ENCODE results near the gene RPTOR. TPM values are rescaled to one million over a fixed set of nuclear protein-coding genes. Genes with fewer than 3 reads are reported as not detected.
A peak's percentile ranks its signal among the peaks of the same experiment; 100 is the strongest.

The RPTOR gene
- total RNA-seq, 1 experiment from 2014 or later = 10.1 TPM

- DNase-seq (ENCODE audit: low read depth) = no peak
Measured at GRCh38 chr17:80890196-80890920, 345.7 kb downstream of the RPTOR start.

DNA sequence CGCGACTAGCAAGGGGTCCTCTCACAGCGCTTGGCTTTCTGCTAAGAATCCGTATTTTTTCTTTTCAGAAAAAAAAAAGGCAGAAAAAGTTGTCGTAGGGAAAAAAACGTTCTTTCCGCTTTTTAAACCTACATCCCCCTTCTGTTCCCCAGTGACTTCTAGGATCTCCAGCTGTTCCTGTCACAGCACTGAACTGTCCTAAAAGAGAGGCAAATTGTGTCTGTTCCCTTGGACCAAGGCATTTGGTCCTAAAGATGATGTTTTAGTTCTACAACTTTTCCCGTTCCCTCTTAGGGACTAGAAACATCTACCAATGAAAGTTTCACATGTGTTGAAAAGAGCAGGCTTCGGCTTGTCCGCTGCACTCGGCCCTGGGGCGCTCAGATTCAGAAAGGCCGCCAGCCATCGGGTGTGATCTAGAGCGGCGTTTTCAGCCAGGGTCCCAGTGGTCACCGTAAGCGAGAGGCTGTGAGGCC lies 346.3 kb downstream of the RPTOR start:
- no peak for DNase-seq (ENCODE audit: low read depth)

GRCh38 chr17:80891397-80892018 lies 346.9 kb downstream of the RPTOR start:
- DNase-seq (ENCODE audit: low read depth) = peak; percentile 98

- peak; percentile 99 for DNase-seq (ENCODE audit: low read depth)
Measured at GRCh38 chr17:80892019-80892855, 347.6 kb downstream of the RPTOR start.

DNA sequence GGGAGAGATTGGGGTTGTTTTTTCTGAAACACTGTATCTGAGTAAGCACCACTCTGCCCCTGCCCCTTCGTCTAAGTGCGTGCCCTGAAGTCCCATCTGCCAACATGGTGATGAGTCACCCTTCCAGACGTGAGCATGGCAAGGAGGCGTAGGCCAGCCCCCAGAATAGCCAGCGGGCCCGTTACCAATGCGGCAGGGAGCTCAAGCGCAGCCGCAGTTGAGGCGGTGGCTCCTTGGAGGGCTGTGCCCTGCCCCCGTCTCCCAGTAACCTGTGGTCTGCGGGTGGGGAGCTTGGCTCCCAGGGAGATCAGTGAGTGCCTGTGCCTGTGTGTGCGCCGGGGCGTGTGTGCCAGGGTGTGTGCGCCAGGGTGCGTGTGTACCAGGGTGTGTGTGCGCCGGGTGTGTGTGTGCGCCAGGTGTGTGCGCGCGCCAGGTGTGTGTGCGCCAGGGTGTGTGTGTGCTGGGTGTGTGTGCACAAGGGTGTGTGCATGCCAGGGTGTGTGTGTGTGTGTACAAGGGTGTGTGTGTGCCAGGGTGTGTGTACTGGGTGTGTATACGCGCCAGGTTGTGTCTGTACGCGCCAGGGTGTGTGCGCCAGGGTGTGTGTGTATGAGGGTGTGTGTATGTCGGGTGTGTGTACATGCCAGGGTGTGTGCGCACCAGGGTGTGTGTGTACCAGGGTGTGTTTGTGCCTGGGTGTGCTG lies 348.4 kb downstream of the RPTOR start:
- peak; percentile 99 for DNase-seq (ENCODE audit: low read depth)

GRCh38 chr17:80893604-80894438 lies 349.2 kb downstream of the RPTOR start:
- DNase-seq (ENCODE audit: low read depth) = no peak

DNA sequence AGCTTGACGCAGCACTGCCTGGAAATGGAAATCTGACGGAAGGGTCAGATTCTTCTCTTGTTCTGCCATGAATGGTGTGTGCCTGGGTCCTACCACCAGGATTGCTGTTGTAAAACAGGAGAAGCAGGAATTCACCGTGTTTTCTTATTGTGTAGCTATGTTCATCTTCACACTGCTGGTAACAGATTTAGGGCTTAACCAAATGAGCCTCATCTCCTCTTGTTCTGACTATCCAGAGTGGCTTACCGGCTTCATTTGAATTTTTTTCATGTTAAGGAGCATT lies 349.7 kb downstream of the RPTOR start:
- no peak for DNase-seq (ENCODE audit: low read depth)

DNA sequence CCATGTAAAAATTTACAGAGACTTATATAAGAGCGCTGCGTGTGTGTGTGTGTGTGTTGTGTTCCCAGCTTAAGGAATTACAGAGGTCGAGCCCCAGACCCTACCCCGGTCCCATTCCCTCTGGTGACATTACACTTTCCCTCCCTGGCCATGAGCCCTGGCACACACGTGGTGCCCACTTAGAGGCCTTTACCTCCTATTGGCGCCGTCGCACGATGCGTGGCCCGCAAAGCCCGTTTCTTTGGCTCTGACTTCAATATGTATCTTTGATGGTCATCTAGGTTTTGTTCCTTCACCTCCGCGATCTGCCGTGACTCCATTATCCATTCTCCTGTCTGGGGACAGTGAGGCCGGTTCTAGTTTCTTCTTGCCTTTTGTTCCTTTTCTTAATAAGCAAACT lies 350.1 kb downstream of the RPTOR start:
- no peak for DNase-seq (ENCODE audit: low read depth)

DNA sequence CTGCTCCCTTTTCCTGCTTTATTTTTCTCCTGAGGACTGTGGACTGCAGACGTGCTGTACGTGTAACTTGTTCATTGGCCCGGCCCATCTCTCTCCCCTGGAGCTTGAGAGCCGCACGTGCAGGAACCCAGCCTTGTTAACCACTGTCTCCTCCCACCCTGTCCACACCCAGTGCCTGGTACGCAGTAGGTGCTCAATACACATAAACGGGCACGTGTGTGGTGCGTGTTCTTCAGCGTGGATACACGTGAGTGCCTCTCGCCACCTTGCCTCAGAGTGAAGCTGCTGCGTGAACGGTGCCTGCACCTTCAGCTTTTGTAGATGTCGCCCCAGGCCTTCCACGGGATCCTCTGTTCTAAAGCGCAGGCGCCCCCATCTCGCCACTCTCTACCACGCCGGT lies 350.7 kb downstream of the RPTOR start:
- no peak for DNase-seq (ENCODE audit: low read depth)

GRCh38 chr17:80898716-80899115 lies 354.1 kb downstream of the RPTOR start:
- DNase-seq (ENCODE audit: low read depth) = no peak

DNA sequence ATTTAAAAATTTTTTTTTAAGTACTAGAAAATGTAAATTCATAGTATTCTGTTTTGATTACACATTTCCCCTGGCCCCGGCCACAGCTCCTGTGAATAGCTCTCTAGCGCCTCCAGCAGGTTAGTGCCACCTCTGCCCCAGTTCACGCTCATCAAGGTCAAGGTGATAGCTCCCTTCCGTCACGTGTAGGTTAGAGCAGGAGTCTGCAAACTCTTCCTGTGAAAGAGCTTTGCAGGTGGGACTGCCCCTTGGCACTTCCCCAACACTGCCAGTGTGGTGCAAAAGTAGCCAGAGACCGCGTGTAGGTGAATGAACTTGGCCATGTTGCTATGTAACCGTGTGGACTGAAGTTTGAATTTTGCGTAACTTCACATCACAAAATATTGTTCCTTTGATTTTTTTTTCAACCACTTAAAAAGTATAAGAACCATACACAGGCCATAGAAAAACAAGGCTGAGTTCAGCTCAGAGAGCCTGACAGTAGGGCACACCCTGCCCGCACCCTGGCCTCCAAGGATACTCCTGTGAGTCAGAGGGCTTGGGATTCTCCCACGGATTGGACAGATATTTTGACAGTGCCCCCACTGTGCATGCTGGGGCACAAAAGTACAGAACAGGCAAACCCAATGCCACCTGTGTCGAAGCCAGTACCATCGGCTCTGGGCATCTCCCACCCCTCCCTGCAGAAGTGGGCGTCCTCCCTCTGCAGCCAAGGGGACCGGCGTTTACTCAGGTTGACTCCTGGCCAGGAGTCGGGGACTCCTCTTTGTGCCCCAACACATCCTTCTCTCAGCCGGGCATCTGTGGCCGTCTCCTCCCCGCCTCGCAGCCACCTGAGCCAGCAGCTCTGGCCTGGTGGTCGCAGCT lies 355.0 kb downstream of the RPTOR start:
- no peak for DNase-seq (ENCODE audit: low read depth)

DNA sequence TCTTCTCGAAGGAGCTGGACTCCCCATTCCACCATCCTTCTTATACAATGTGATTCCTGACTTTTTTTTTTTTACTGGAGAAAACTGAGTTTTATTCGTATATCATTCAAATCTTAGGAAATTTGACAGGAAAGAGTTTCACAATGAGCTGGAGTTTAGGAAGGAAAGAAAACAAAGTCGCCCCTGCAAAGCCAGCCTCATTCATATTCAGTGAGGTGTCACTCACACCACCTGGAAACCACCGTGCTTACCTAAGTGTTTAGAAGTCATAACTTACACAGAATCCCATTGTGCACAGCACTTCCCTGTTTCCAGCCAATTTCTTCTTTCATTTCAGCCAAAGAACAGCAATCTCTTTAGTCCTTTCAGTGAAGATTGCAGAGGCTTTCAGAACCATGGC lies 356.7 kb downstream of the RPTOR start:
- no peak for DNase-seq (ENCODE audit: low read depth)

- DNase-seq (ENCODE audit: low read depth) = no peak
Measured at GRCh38 chr17:80902197-80902962, 357.7 kb downstream of the RPTOR start.

DNA sequence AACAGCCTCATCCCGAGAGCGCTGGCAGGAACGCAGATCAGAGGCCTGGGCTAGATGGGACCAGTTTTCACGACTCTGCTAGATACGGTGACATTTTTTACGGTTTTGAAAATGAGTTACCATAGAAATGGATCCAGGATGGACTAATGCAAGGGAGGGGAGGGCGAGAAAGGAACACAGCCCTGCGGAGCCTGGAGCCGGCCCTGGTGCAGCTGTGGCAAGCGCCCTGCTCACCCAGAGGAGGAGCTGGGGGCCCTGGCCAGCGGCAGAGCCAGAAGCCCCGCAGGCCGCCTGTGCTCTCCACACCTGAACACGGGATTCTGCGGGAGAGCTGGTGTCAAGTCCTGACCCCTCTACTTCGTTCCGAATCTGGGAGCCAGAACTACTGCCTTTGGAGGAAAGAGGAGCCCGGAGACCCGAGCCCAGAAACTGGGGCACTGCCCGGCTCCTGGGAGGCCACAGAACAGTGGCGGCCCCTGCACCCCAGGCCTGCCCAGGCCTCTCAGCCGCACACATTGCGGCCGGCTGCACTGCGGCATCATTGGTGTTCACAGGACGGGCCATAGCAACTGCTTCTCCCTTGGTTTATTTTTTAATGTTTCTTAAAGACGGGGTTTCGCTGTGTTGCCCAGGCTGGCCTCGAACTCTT lies 358.4 kb downstream of the RPTOR start:
- no peak for DNase-seq (ENCODE audit: low read depth)

- DNase-seq (ENCODE audit: low read depth) = no peak
Measured at GRCh38 chr17:80904036-80904753, 359.6 kb downstream of the RPTOR start.

DNA sequence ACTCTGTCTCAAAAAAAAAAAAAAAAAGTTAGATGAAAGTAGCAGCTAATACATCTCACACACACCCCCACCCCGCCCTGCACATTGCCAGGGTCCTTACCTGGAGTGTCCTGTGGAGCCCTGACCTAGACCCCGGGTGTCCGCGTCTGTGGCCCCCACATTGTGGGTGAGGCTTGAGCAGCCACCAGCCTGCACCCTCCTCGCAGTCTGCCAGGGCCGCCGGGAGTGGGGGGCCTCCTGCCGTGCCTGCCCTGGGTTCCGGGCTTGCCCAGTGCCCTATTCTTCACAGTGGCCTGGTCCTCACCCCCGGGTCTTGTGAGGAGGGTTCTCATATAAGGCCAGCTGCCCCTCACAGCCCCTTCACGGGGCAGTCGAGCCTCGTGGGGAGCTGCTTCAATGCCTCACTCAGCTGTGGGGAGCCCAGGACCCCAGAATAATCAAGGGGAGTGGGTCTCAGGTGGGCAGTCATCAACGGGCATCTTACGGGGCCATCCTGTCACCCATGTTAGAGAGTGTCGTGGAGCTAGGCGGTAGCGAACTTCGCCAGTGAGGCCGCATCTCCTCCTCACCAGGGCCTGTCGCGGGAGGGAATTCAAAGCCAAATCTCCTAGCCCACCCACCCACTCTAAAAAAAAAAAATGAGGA lies 361.1 kb downstream of the RPTOR start:
- DNase-seq (ENCODE audit: low read depth) = no peak

DNA sequence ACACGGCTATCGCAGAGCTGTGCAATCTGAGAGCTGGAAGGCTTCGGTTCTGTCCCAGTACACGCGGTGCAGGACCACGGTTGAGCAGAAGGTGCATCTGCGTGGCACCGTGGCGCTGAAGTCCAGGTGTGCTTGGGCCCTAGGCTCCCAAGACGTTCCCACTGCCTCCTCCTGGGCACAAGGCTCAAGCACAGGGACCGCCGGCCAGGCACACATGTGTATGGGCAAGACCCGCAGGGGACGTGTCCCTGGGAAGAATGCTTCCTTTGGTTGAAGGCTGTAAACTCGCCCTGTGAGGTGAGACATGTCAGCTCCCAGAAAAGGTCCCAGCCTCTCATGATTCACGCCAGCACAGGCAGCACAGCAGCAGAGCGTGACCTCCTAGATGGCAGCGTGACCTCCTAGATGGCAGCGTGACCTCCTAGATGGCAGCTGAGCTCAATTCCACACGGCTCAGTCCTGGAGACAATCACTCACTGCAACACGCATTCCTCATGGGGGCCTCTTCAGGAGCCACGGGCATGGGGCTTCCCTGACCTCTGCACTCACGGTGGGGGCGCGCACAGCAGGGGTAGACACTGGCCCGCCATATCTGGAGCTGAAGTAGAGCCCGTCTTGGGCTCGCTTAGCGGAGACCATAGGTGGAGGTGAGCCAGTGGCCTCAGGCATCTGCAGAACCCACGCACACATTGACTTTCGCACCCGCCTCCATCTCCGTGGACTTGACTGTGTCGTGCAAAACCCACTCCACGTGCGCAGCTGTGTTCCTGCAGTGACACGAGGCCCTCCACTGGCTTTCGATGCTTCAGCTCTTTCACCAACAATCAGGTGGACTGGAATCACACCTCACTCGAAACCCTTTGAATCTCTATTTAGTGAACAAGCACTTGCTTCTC lies 362.0 kb downstream of the RPTOR start:
- DNase-seq (ENCODE audit: low read depth) = no peak

All from RPMI7951 (cell line).